ENCODE results near the gene AMBRA1.

GRCh38 chr11:46625406-46625805 lies 31.6 kb upstream of the AMBRA1 start:
- TF ChIP-seq CTCF (conservative IDR thresholded peaks at IDR 0.05; ENCODE audit: low read length) (no peak), EZH2phosphoT487 (IDR thresholded peaks at IDR 0.05; ENCODE audit: borderline replicate concordance, low read depth, low read length) (no peak)
